Measurements from ENCODE around the gene ICAM5.

Gene ICAM5

GRCh38 chr19:10252707-10253106, 37.0 kb upstream of the ICAM5 start:
- no peak for TF ChIP-seq CTCF (IDR thresholded peaks at IDR 0.05; ENCODE audit: low read depth, low read length)
- peak overlapping the region; percentile 80 to 98 for H3K4me3 ChIP-seq (replicated peaks in 1 of 2; ENCODE audit: low read depth in 2 of 2, low read length in 2 of 2)
- no peak for DNase-seq (ENCODE audit: low read depth in 2 of 2)

DNA sequence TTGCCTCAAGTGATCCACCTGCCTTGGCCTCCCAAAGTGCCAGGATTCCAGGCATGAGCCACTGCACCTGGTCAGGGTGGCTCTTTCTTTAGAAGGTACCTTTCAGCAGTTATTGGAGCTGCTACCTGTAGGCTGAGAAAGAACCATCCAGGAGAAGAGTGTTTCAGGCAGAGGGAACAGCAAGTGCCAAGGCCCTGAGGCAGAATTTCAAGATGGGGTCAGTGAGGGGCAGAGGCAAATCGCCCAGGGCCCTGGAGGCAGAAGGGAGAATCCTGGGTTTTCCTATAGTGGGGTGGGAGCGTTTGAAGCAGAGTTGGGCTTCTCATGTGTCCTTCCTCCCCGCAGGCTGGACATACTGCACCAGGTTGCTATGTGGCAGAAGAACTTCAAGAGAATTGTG, 35.5 kb upstream of the ICAM5 start:
- DNase-seq (ENCODE audit: low read depth in 2 of 2) = no peak
- H3K4me3 ChIP-seq (replicated peaks in 1 of 2; ENCODE audit: low read depth in 2 of 2, low read length in 2 of 2) = no peak overlapping the region
- no peak for TF ChIP-seq CTCF (IDR thresholded peaks at IDR 0.05; ENCODE audit: low read depth, low read length)

GRCh38 chr19:10255358-10255757, 34.4 kb upstream of the ICAM5 start:
- TF ChIP-seq CTCF (IDR thresholded peaks at IDR 0.05; ENCODE audit: low read depth, low read length) = no peak
- no peak for DNase-seq (ENCODE audit: low read depth in 2 of 2)

DNA sequence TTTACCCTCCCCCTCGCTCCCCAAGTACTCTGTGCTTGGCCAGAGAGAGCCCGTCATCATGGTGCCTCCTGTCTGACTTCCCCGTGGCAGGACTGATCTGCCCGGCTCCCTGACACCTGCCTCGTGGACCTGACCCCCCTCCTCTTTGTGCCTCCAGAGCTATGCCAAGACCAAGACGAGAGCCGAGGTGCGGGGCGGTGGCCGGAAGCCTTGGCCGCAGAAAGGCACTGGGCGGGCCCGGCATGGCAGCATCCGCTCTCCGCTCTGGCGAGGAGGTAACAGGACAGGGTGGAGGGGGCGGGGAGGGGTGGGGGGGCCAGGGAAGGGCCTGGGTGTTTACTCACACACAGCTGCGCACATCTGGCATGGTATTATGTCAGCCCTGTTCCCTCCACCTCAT, 33.2 kb upstream of the ICAM5 start:
- no peak for DNase-seq (ENCODE audit: low read depth in 2 of 2)
- H3K4me3 ChIP-seq (replicated peaks in 1 of 2; ENCODE audit: low read depth in 2 of 2, low read length in 2 of 2) = no peak overlapping the region
- no peak for TF ChIP-seq CTCF (IDR thresholded peaks at IDR 0.05; ENCODE audit: low read depth, low read length)

More at GRCh38 chr19:10255358-10255757, 34.4 kb upstream of the ICAM5 start:
- H3K4me3 ChIP-seq (replicated peaks in 1 of 2; ENCODE audit: low read depth in 2 of 2, low read length in 2 of 2) = no peak overlapping the region

DNA sequence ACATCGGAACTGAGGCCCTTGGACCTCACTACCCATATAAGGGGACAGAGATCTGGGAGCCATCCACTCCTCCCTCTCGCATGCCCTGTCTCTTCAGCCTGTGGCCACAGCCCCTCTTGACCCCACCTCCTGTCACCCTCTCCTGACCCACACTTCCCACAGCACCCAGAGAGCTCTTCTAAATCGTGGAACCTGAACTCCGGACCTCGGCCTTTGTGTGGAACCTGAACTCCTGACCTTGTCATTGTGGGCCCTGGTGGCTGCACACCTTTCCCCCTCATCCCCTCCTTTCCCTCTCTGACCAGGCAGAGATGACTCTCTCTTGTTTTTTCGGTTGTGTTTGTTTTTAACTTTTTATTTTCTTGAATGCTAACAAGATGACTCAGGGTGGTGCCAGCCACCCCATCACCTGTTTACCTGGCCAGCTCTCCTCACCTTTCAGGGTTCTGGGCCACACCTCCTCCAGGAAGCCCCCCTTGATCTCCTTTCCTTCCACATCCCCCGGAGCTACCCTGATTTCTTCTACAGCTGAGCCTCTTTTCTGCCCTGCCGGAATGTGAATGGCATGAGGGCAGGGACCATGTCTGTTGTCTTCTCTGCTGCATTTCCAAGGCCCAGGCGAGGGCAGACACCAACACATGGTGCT, 32.7 kb upstream of the ICAM5 start:
- no peak overlapping the region for H3K4me3 ChIP-seq (replicated peaks in 1 of 2; ENCODE audit: low read depth in 2 of 2, low read length in 2 of 2)
- no peak for DNase-seq (ENCODE audit: low read depth in 2 of 2)
- TF ChIP-seq CTCF (IDR thresholded peaks at IDR 0.05; ENCODE audit: low read depth, low read length) = no peak

DNA sequence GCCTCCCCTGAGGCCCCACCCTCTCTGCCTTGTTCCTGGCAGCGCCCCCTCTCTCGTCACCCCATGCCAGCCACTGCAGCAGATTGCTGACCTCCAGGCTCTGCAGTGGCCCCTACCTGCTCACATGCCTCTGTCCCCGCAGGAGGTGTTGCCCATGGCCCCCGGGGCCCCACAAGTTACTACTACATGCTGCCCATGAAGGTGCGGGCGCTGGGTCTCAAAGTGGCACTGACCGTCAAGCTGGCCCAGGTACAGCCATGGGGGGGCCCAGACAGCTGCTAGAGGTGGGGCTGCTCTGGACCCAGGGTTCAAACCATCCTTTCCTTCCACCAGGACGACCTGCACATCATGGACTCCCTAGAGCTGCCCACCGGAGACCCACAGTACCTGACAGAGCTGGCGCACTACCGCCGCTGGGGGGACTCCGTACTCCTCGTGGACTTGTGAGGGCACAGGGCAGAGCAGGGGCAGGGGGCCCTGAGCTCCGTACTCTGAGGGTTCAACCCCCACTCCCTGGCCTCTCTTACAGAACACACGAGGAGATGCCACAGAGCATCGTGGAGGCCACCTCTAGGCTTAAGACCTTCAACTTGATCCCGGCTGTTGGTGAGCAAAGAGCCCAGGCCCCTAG, 31.6 kb upstream of the ICAM5 start:
- no peak for TF ChIP-seq CTCF (IDR thresholded peaks at IDR 0.05; ENCODE audit: low read depth, low read length)
- no peak for DNase-seq (ENCODE audit: low read depth in 2 of 2)
- no peak overlapping the region for H3K4me3 ChIP-seq (replicated peaks in 1 of 2; ENCODE audit: low read depth in 2 of 2, low read length in 2 of 2)
